Kidney glomerular epithelial cell (primary cell): ENCODE measurements around the gene TSBP1.

ENCODE experiments used
- DNase-seq: peaks from one replicate; lab custom pipeline; 2025; lab: John Stamatoyannopoulos, UW

The TSBP1 gene, protein sequence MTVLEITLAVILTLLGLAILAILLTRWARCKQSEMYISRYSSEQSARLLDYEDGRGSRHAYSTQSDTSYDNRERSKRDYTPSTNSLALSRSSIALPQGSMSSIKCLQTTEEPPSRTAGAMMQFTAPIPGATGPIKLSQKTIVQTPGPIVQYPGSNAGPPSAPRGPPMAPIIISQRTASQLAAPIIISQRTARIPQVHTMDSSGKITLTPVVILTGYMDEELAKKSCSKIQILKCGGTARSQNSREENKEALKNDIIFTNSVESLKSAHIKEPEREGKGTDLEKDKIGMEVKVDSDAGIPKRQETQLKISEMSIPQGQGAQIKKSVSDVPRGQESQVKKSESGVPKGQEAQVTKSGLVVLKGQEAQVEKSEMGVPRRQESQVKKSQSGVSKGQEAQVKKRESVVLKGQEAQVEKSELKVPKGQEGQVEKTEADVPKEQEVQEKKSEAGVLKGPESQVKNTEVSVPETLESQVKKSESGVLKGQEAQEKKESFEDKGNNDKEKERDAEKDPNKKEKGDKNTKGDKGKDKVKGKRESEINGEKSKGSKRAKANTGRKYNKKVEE

DNA sequence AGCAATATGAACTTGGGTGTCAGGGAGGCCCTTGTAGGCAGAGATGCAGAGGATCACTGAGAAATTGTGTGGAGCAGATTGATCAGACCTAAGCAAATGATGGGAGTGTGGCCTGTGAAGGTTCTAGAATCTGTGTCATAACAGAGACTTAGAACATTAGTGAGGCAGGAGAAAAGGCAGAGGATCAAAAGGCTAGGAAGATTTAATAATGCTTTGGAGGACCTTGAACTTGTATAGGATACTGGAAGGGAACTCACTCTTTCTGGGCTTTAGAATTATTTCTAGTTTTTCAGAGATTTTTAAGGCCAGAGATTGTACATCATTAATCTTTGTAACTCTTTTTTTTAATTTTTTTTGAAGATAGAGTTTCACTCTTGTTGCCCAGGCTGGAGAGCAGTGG, at the start of gene TSBP1:
TSBP1 (minus strand) TSS at position 101 of the 400 bp plus-strand sequence. CDS start 197 bp downstream, outside the sequence.
- no peak for DNase-seq

DNA sequence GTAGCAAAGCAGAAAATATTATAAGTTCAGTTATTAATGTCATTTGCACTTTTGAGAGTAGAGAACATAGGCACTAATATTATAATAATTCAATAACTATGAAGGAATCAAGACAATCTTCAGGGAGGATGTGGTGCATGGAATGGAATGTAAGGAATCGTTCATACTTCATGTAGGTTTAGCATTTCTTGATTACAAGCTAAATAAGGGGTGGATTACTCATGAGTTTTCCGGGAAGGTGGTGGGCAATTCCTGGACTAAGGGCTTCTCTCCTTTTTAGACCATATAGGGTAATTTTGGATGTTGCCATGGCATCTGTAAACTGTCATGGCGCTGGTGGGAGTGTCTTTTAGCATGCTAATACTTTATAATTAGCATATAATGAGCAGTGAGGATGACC, 44.3 kb upstream of the TSBP1 start:
- DNase-seq: no peak

DNA sequence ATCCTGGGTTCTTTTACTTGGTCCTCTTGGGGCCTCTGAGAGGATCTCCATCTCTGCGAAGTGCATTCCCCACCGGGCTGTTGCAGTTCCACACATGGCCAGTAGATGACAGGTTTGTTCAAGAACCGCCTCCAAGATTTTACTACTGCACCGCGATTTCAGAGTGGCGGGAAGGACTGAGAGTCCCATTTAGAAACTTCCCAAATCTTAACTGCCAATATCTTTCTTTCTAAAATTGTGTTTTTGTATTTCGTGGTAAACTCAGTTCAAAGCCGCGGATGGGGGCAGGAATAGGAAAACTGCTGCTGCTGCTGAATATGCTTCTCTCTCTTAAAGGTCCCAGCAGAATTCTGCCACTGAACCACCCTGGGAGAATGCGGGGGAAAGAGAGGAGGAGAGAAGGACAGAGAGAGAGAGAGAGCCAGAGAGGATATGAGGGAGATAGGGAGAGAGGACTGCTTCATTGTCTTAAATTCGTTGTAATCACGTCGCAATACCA, 43.9 kb upstream of the TSBP1 start:
- peak; percentile 59 for DNase-seq

DNA sequence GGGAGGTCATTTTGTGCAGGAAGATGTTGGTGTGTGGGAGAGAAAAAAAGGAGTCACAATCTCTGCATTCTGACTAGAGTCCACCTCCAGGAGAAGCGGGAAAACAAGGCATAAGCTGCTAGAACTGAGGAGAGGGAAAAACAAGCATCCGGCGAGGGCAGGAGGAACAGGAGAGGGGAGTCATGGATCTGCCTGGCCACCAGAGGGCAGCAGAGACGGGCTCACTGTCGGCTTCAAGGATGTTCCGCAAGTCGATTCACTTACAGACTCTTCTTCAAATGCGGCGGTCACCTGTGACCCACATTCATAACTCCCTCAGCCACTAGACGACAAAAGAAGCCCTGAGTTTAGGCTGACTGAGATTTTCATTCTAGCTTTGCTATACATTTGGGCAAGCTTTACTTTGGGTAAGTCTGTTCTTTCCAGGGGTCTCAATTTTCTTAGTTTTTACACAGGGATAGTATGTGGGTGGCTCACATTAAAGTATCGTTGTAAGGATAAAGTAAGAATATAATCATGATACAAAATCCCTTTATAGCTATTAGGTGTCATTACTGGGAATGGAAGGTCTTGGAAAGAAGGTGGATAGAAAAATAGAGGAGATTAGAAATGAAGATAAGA, 41.8 kb upstream of the TSBP1 start:
- DNase-seq: peak; percentile 62

DNA sequence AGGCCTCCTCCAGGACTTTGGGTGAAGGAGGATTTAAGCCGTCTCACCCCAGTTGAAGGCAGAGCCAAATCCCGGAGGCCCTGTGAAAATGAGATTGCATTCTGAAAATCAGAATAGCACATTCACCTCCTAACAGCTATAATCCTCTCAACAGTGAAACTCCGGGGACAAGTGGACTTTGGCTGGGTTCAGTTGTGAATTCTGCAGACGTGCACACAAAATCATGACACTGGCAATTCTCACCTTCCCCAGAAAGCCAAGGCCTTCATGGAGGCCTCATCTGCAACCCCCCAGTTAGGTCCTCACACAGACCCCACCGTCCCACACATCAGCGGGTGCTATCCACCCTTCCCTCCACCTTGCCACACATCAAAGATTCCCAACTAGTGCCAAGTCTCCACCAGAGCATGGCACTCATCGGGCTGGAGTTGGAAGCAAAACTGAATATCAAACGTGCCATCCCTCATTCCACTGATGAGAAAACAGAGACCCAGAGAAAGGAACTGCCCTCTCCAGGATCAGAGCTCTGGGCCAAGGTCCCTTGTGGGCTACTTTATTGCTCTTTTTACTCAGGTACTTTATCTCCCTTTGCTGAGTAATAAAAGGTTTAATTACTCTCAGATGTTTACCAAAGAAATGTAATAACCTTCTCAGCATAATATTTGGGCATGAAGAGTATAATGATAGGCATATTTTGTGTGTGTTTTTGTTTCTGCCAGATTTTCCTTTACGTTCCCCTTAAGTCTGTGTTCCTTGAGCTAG, 40.0 kb upstream of the TSBP1 start:
- no peak for DNase-seq

DNA sequence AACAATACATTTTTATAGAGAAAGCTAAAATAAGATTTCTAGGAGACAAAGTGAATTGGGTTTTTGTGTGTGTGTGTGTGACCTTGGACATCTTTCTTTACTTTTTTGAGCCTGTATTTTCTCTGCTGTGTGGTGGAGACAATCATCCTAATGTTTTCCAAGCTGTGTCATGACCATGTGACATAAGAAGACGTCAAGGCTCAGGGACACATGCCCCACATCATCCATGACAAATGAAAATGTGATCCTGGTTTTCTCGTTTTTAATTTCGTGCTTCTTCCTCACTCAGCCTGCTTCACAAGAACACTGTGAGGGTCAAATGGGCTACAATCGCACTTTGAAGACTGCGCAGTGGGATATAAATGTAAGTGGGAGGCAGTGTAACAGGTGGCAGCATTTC, 39.2 kb upstream of the TSBP1 start:
- no peak for DNase-seq

DNA sequence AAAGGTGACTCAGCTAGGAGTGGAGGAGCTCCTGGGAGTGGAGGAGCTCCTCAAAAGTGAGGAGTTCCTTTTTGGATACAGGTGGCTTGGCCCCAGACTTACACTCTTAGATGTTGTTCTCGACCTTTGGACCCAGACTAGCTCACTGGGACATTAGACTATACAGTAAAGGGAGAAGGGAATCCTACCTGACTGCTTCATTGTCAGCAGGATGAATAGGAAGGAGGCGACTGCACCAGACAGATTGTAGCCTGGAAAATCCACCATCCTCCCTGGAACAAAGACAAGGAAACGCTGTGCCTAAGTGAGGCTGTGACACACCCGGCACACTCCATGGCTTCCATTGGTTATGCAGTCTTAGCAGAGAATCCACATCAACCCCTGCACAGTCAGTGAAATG, 35.2 kb upstream of the TSBP1 start, which contains the start of gene BTNL2:
BTNL2 (minus strand) TSS at position 325 of the 400 bp plus-strand sequence; CDS start at position 267, 58 bp downstream.
- DNase-seq: no peak

DNA sequence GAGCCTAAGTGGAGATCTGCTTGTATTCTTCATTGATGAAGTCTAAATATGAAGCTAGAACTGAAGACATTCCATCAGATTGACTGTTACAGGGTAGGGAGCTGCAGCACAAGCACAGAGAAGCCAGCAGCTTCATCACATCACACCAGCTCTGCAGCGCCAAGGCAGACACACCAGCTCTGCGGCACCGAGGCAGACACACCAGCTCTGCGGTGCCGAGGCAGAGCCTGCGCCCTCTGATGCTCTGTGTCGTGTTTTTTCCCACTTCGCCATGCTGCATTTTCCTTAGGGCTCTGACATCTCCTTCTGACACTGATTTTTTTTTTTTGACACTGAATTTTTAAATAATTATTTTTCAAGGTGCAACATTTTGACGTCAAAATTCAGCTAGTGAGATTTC, 34.5 kb upstream of the TSBP1 start:
- DNase-seq: no peak

DNA sequence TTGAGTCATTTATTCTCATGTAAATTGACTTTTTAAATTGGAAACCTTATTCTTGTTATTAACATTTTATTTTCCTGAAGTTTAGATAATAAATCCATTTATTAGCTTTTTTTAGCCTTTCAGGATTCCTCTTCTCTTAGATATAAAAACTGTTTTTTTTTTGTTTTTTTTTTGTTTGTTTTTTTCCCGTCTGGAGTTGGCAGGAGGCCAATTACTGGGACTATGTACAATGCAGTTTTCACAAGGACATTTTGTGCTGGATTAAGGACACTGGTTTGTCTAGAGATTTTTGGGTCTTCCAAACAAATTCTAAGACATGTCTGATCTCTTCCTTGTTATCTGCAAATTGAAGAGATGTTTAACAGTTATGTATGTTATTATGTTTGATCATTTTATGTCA, 34.0 kb upstream of the TSBP1 start:
- DNase-seq: no peak

DNA sequence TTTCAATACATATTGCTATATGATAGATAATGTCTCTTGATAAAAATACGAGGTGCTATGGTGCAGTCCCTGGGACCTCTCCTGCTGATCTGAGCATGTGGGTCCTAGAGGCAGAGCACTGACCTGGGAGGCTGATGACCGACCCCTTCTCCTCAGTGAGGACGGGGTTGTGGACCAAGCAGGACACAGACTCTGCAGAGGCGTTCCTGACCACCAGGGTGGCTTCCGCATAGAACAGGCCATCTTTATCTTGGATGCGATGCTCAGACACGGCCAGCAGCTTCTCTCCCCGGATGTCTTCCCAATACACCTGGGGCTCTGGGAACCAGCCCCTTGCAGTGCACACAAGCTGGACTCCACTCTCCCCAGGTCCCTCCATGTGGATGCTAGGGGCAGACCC, 31.1 kb upstream of the TSBP1 start:
- DNase-seq: no peak

DNA sequence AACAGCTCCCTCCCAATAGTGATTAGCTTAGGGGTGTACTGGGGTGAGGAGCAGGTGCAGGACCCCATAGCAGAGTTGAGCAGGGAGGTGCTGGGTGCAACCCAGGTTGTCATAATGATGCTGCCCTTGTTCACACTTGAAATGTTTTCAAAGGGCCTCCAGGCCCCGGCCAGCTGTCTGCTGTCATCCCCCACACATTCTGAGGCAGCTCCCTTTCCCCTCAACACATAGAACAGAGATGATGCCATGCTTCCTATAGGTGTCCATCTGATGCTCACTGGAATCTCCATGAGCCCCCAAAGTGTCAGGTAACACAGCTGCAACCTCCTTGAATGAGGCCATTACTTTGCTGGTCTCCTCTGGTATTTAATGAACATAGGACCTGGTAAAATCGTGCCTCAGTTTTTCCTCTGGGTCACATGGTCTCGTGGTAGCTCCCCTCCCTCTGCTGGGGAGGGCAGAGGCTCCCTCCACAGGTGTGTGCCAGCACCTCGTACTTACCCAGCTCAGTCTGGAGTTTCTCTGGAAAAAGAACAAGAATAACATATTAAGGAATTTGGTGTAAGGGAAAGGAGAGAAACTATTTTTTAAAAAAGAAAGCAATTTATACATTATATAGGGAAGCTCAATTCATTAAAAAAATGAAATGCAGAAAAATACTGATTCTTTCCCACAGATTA, 29.7 kb upstream of the TSBP1 start:
- no peak for DNase-seq

DNA sequence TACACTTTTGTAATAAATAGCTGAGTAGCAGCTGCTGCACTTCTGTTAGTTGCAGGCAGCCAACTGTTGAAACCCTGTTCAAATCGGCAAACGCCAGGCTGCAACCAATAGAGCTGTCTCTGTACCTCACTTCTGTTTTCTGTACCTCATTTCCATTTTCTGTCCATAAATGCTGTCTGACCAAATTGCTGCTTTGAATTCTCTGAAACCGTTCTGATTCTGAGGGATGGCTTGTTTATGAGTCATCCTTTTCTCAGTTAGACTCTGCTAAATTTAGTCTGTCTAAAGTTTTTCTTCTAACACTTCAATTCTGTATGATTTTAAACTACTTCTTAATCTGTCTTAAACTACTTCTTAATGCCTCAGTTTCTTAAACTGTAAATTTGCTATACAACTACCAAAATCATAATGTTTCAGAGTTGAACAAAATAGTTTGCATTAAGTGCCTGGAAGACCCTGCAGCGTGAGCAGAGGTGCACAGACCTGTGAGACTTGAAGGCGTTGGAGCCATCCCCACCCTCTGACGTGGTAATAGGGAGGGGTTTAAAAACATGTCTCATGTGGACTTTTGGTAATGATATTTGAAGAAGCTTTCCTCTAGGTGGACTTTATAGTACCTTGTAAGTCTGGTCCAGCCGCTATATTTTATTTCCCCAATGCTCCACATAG, 25.7 kb upstream of the TSBP1 start:
- no peak for DNase-seq

DNA sequence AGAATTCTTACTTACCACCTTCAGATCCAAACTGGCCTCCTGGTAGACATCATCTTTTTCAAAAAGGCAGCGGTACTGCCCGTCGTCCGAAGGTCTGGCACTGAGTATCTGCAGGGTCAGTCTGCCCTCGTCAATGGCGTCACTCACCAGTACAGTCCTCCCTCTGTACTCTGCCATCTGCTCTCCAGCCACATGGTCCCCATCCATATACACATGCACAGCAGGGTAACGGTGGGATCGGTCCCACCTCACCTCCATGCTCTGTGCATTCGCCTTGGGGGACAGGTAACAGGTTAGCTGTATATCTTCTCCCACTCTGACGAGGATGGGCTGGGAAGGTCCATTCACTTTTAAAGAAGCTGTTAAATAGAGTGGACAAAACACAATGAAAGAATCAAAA, 24.3 kb upstream of the TSBP1 start:
- no peak for DNase-seq

DNA sequence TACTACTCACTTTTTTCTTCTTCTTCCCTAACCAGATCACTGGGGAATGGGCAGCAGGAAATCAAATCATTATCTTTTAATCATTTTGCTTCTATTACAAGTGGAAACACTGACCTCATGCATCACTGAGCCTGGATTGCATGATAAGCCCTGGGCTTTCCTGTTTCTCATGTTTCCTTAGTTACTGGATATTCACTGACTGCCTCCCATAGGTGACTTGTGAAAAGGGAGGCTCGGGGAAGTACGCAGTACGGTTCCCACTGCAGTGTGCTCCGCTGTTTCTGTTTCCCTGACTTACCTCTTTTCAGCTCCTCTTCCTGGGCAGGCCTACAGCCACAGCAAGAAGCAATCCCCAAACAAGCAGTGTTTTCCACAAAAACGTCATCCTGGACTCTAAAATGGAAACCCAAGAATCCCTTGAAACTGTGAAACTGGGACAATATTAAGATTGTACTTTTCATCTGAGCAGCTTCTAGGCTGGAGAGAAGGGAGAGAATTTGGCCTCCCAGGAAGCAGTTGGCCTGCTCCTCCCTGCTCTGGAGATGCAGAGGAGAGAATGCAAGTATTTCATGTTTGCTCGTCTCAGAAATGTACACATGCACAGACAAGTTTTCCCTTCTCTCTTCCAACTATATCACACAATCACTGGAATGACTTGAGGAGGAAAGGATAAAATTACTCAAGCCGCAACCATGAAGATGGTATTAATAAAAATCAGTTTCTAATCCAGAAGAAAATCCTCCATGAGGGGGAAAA, 22.1 kb upstream of the TSBP1 start:
- DNase-seq: peak; percentile 61

DNA sequence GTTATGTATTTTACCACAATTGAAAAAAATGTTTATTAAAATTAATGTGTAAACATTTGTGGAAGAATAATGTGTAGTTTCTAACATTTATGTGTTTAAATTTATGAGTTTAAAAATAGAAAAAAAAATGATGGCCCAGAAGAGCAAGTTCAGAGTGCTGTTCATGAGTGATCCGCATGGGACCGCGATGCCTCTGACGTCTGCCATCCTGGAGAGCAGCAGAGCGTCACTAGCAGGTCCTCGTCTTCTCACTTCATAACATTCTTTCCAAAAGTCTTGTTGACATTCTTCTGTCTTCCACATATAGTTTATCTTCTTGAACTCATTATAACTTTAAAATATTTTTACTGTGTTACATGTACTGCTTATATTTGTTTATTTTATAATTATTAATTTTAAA, 19.8 kb upstream of the TSBP1 start:
- DNase-seq: no peak

DNA sequence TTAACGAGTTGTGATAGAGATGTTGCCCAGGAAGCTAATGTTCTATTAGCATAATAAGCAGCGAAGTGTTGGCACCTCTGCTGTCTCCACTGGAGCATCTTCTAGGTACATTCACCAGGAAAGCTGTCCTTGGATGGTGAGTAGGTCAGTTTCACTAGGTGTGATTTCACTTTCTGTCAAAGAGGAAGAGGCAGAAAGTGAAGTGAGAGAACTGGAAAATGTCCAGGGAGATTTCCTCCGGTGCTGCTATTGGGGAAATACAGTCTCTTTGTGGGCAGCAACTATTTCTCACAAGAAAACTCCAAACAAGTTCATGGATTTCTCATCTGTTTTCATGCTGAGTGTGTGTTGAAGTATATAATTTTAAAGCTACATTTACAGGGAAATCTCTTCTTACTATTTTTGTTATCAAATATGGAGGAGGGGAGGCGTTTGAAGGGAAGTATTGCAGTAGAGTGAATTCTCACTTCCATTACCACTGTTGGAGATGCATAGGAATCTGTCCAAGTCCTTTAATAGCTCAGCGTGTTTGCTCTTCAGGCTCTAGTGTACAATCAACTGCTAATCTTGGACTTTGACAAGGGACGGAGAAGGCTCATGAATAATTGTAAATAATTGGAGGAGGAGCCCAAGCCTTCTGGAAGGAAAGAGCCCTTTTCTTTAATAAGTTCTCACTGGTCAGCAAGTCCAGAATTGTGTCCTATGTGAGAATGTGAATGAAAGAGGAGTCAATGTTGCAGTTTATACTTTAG, 16.1 kb upstream of the TSBP1 start:
- DNase-seq: no peak

DNA sequence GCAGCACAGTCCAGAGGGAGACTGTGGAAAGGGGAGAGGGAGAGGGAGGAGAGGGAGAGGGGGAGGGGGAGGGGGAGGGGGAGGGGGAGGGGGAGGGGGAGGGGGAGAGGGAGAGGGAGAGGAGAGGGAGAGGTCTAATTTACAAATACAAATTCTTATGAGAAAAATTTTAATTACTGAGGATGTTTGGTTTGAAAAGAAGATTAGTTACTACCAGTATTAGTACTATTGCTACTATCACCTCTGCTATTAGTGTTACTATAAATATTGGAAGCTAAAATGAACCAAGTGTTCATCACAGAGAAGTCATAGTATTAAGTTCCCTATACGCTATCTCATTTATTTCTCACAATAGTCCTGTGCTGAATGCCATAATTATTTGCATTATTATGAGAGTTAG, 14.3 kb upstream of the TSBP1 start:
- no peak for DNase-seq

DNA sequence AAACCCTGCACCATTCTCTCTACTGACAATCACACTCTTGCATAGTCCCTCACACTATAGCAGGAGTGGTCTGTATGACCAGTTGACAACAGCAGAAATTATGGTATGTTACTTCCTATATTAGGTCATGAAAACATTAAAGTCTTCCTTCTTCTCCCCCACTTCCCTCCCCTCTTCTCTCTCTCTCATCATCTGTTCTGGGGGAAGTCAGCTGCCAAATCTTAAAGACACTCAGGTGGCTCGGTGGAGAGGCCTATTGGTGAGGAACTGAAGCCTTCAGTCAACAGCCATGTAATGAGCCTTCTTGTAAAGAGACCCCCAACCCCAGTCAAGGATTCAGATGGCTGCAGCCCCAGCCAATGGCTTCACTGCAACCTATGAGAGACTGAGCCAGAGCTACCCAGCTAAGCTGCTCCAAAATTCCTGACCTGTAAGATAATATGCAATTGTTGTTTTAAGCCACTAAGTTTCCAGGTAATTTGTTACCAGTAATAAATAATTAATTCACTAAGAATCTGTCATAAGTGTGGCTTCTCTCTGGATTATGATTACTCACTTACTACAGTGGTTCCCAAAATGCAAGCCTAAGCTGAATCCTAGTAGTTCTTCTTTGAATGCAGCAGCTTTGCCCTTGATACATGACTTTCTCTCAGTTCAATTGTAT, 11.2 kb upstream of the TSBP1 start:
- DNase-seq: peak; percentile 37

DNA sequence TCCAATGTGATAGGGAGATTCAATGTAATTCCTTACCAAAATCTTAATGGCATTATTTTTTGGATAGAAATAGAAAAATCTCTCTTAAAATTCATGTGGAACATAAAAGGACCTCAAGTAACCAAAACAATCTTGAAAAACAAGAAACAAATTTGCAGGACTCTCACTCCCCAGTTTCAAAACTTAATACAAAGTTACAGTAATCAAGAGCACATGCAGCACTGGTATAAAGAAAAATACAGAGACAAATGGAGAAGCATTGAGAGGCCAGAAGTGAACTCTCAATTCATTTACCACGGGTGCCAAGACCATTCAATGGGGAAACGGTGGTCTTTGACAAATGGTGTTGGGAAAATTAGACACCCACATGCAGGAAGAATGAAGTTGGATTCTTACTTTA, 7.8 kb upstream of the TSBP1 start:
- no peak for DNase-seq
